Ramos (cell line): Measurements from ENCODE around the gene PCDHGB2.
"Not testable (repeated sequence)": the region's sequence is repeated elsewhere in the genome, so short reads cannot be mapped to it uniquely, and the experiment has no call there.

ENCODE experiments used
- in situ Hi-C: fragments of 300-500 bp; cut with MboI; formaldehyde crosslinking; loops from one replicate; pipeline ENCODE4 v1.14.3; 2022; ENCODE audit warnings: low sequenced_read_pairs; ENCODE audit not compliant: unreplicated experiment

Gene PCDHGB2

DNA sequence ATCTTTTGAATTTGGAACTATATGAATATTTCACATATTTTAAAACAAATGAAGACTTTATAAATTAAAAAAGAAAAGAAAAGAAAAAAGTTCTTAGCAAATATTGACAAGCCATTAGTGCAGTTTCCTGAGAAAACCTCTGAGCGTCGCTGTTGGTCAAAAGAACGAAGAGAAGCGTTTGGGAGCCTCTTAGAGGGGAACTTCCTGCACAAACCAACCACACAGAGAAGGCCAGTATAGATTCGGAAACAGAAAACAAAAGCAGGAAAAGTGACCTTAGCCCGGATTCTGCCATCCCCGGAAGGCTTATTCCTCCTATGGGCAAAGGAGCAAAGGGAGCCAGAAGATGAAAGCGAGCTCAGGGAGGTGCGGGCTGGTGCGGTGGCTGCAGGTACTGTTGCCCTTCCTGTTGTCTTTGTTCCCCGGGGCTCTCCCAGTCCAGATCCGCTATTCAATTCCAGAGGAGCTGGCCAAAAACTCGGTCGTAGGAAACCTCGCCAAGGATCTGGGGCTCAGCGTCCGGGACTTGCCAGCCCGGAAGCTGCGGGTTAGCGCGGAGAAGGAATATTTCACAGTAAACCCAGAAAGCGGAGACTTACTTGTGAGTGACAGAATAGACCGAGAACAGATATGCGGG lies at the start of gene PCDHGB2:
TSS of gene PCDHGB2 (plus strand) at position 205 of the 637 bp plus-strand sequence. CDS start at position 347, 142 bp downstream.
- in situ Hi-C loops: no loop called here

DNA sequence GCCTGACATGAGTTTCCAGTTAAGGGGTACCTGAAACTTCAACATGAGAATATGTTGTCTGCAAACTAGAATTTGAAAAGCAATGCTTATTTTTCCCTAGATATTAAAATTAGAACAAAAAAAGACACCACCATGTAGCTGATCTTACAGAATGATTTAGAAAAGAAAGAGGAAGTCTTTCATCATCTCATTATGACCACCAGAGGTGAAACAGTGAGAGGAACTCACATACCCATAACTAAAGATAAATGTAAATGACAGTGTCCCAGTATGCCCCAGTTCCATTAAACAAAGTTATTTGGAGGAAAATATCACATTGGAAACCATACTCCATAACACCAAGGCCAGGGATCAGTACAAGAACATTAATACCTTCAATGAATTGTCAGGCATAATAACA lies 46.1 kb upstream of the PCDHGB2 start:
- in situ Hi-C loops: no loop called here

GRCh38 chr5:141316963-141317362 lies 42.8 kb upstream of the PCDHGB2 start:
- in situ Hi-C loops: not testable (repeated sequence)

GRCh38 chr5:141319202-141319601 lies 40.6 kb upstream of the PCDHGB2 start:
- in situ Hi-C loops: no loop called here

- in situ Hi-C loops: no loop called here
These were observed 40.1 kb upstream of the PCDHGB2 start for GRCh38 chr5:141319699-141320098.

GRCh38 chr5:141320225-141321169 lies 39.3 kb upstream of the PCDHGB2 start, which contains the start of gene TAF7:
Gene TAF7 (minus strand): TSS chr5:141320784. CDS start chr5:141320044, 740 bp downstream.
- in situ Hi-C loops: no loop called here

DNA sequence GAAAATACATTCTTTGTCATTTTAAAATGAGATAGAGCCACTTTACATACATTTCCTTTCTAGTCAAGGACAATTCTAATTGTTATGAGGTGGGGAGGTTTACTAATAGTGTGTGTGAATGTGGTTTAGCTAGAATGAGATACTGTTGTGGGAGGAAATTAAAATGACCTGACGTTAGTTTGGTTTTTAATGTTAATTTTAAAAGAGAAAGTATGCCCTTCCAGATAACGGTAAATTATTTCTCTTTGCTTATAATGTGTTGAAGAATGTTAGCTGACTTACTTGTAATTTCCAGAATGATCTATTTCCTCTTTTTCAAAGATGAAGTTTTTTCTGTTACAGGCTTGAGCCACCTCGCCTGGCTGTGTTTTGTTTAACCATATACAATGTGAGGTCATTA lies 37.5 kb upstream of the PCDHGB2 start:
- in situ Hi-C loops: no loop called here

- in situ Hi-C loops: no loop called here
These were observed 33.5 kb upstream of the PCDHGB2 start for GRCh38 chr5:141326088-141326854.

DNA sequence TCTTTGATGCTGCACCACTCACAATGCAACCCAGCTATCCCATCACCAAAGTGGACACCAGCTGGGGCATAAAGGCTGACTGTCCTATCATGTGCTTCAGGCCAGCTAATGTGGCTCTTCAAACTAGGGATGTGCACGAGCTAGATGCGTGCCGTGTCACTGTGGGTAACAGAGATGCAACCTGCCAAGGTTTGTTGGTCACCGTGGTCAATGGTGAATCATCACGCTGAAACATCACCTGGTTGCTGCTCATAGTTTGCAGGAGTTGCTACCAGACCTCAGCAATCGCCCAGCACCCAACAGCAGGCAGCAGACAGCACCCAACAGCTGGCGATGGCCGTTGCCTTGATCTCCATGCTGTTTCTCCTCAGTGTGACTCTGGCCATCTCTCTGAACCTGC lies 31.6 kb upstream of the PCDHGB2 start:
- in situ Hi-C loops: no loop called here

DNA sequence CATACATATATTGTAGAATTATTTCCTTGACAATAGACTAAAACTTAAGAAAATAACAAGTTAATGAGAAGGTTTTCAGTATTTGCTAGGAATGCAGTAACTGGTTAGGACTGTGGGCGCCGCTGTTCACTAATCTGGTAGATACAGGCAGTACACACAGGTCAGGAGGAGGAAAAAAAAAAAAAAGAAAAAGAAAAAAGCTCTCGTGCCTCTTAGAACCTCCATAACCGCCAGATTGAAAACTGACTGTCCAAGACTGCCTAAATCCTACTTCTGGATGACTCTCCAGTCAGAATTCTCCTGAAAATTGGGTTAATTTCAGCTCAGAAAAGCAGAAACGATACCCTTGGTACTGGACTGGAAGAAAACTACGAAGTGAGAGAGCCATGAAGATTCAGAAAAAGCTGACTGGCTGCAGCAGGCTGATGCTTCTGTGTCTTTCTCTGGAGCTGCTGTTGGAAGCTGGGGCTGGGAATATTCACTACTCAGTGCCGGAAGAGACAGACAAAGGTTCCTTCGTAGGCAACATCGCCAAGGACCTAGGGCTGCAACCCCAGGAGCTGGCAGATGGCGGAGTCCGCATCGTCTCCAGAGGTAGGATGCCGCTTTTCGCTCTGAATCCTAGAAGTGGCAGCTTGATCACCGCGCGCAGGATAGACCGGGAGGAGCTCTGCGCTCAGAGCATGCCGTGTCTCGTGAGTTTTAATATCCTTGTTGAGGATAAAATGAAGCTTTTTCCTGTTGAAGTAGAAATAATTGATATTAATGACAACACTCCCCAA lies 29.3 kb upstream of the PCDHGB2 start, which contains the start of gene PCDHGA1:
TSS of gene PCDHGA1 (plus strand) at position 216 of the 782 bp plus-strand sequence.
- in situ Hi-C loops: no loop called here

- in situ Hi-C loops: not testable (repeated sequence)
These were observed 27.2 kb upstream of the PCDHGB2 start for GRCh38 chr5:141332571-141332970.

DNA sequence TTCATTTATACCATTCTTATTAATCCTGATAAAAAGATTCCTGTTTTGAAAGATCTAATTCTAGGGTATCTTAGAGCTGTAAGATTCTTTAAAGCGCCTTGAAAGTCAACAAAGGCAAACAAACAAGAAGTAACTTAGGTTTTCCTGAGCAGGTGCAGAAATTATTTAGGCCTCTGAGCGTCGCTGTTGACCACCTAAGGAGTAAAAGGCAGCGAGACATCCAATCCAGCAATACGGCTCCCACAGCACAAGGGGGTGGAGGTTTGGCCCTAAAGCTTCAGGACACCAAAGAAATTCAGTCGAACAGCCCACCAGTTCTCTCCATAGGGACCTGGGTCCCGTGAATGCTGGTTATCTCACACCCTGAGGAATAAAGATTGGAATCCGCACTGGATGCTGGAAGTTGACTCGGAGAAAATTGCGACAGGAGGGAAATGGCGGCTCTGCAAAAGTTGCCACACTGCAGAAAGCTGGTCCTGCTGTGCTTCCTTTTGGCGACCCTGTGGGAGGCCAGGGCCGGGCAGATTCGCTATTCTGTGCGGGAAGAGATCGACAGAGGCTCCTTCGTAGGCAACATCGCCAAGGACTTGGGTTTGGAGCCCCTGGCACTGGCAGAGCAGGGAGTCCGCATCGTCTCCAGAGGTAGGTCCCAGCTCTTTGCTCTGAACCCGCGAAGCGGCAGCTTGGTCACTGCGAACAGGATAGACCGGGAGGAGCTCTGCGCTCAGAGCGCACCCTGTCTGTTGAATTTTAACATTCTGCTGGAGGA lies 21.1 kb upstream of the PCDHGB2 start, which contains the start of gene PCDHGA2:
TSS of gene PCDHGA2 (plus strand) at position 223 of the 769 bp plus-strand sequence.
- in situ Hi-C loops: no loop called here

DNA sequence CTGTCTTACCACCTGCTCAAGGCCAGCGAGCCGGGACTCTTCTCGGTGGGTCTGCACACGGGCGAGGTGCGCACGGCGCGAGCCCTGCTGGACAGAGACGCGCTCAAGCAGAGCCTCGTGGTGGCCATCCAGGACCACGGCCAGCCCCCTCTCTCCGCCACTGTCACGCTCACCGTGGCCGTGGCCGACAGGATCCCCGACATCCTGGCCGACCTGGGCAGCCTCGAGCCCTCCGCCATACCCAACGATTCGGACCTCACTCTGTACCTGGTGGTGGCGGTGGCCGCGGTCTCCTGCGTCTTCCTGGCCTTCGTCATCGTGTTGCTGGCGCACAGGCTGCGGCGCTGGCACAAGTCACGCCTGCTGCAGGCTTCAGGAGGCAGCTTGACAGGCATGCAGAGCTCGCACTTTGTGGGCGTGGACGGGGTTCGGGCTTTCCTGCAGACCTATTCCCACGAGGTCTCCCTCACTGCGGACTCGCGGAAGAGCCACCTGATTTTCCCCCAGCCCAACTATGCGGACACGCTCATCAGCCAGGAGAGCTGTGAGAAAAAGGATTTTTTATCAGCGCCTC lies 18.9 kb upstream of the PCDHGB2 start:
- in situ Hi-C loops: not testable (repeated sequence)

- in situ Hi-C loops: no loop called here
These were observed 17.0 kb upstream of the PCDHGB2 start for GRCh38 chr5:141342773-141343172.

- in situ Hi-C loops: no loop called here
These were observed 16.4 kb upstream of the PCDHGB2 start, which contains the start of gene PCDHGA3 for GRCh38 chr5:141343242-141343952. Gene PCDHGA3 (plus strand): TSS chr5:141343829. CDS start chr5:141344034, 205 bp downstream.

DNA sequence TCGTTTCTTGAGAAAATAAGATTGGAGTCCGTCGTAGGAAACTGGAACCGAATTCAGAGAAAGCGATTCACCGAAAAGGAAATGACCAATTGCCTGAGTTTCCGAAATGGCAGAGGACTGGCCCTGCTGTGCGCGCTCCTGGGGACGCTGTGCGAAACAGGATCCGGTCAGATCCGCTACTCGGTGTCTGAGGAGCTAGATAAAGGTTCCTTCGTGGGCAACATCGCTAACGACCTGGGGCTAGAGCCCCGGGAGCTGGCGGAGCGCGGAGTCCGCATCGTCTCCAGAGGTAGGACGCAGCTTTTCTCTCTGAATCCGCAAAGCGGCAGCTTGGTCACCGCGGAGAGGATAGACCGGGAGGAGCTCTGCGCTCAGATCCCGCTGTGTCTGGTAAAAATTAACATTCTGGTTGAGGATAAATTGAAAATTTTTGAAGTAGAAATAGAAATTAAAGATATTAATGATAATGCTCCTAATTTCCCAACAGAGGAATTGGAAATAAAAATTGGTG lies 15.8 kb upstream of the PCDHGB2 start:
- in situ Hi-C loops: no loop called here

GRCh38 chr5:141345327-141345726 lies 14.5 kb upstream of the PCDHGB2 start:
- in situ Hi-C loops: no loop called here

DNA sequence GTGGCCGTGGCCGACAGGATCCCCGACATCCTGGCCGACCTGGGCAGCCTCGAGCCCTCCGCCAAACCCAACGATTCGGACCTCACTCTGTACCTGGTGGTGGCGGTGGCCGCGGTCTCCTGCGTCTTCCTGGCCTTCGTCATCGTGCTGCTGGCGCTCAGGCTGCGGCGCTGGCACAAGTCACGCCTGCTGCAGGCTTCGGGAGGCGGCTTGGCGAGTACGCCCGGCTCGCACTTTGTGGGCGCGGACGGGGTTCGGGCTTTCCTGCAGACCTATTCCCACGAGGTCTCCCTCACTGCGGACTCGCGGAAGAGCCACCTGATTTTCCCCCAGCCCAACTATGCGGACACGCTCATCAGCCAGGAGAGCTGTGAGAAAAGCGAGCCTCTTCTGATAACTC lies 13.8 kb upstream of the PCDHGB2 start:
- in situ Hi-C loops: not testable (repeated sequence)
